ENCODE data around the gene MBD1. TPM values are rescaled to one million over a fixed set of nuclear protein-coding genes. Genes with fewer than 3 reads are reported as not detected.
A peak's percentile ranks its signal among the peaks of the same experiment; 100 is the strongest.

The MBD1 gene
- total and polyA plus RNA-seq, 2 of the 13 experiments (the other 11 are each of a cell fraction or from before 2014, with no cell fraction given): 25.5 to 28.6 TPM

DNA sequence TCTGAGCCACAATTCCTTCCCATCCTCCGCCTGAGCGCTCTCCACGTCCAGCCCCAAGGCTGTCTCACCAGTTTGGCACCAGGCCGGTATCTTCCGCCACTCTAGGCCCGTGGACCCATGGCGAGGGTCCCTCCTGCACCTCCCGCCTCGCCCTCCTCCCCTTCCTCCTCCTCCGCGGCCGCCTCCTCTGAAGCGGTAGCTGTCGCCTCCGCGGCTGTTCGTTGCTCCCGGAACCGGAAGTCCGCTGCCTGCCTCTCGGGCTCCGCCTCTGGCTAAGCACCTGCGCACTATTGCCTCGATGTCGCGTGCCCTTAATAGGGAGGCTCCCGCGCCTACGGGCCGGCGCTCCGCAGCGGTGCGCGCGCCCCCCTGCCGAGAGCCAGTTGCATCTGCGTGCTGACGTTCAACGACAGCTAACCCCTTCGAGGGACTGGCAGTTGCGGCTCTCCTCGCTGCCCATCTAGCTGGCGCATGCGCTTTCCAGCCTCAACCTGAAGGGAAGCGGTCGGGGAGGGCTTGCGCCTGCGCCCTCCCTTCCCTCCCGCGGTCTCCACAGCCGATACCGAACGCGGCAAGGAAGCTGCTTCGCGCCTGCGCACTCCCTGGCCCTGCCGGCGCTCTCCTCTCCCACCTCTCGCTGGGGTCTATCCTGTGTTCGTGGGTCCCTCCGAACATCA is at the start of gene MBD1 (continued):
- TF ChIP-seq, protein P1, sequence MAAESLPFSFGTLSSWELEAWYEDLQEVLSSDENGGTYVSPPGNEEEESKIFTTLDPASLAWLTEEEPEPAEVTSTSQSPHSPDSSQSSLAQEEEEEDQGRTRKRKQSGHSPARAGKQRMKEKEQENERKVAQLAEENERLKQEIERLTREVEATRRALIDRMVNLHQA (CRISPR knock-in tag; IDR thresholded peaks at IDR 0.05): no peak
- TF ChIP-seq MIER3 (CRISPR knock-in tag; IDR thresholded peaks at IDR 0.05; ENCODE audit: borderline replicate concordance) (peak; percentile 85), ISX (CRISPR knock-in tag; conservative IDR thresholded peaks at IDR 0.05) (no peak), U2AF1 (optimal IDR thresholded peaks at IDR 0.05; ENCODE audit: low read depth, low read length) (no peak), ZNF883 (CRISPR knock-in tag; IDR thresholded peaks at IDR 0.05; ENCODE audit: not compliant biosample characterization) (no peak), ZNF496 (CRISPR knock-in tag; IDR thresholded peaks at IDR 0.05; ENCODE audit: insufficient replicate concordance) (no peak), PHB2 (IDR thresholded peaks at IDR 0.05; ENCODE audit: partially characterized antibody) (no peak), ZNF136 (CRISPR knock-in tag; IDR thresholded peaks at IDR 0.05; ENCODE audit: low read depth) (peak; percentile 61; the same call in 1 of the 2 replicates), RXRA (CRISPR knock-in tag; IDR thresholded peaks at IDR 0.05) (peak; percentile 71; the same call in 1 of the 2 replicates), SMAD3 (CRISPR knock-in tag; IDR thresholded peaks at IDR 0.05) (no peak), EHMT2 (IDR thresholded peaks at IDR 0.05; ENCODE audit: borderline replicate concordance, low read depth, low read length) (no peak), ATF7 (IDR thresholded peaks at IDR 0.05) (no peak), ATF7 (CRISPR knock-in tag; IDR thresholded peaks at IDR 0.05) (no peak), CREM (IDR thresholded peaks at IDR 0.05) (peak; percentile 91), CREM (CRISPR knock-in tag; IDR thresholded peaks at IDR 0.05) (no peak), TOPORS (CRISPR knock-in tag; IDR thresholded peaks at IDR 0.05) (no peak), ZNF446 (CRISPR knock-in tag; IDR thresholded peaks at IDR 0.05) (no peak), YEATS2 (CRISPR knock-in tag; IDR thresholded peaks at IDR 0.05; ENCODE audit: borderline replicate concordance) (peak; percentile 86), STAG1 (CRISPR knock-in tag; IDR thresholded peaks at IDR 0.05) (0 out of 2 replicates have a peak, but pooled peaks have one; percentile 10)
- TF ChIP-seq, protein P2, sequence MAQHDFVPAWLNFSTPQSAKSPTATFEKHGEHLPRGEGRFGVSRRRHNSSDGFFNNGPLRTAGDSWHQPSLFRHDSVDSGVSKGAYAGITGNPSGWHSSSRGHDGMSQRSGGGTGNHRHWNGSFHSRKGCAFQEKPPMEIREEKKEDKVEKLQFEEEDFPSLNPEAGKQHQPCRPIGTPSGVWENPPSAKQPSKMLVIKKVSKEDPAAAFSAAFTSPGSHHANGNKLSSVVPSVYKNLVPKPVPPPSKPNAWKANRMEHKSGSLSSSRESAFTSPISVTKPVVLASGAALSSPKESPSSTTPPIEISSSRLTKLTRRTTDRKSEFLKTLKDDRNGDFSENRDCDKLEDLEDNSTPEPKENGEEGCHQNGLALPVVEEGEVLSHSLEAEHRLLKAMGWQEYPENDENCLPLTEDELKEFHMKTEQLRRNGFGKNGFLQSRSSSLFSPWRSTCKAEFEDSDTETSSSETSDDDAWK (CRISPR knock-in tag; IDR thresholded peaks at IDR 0.05): no peak
- TF ChIP-seq, protein P3, sequence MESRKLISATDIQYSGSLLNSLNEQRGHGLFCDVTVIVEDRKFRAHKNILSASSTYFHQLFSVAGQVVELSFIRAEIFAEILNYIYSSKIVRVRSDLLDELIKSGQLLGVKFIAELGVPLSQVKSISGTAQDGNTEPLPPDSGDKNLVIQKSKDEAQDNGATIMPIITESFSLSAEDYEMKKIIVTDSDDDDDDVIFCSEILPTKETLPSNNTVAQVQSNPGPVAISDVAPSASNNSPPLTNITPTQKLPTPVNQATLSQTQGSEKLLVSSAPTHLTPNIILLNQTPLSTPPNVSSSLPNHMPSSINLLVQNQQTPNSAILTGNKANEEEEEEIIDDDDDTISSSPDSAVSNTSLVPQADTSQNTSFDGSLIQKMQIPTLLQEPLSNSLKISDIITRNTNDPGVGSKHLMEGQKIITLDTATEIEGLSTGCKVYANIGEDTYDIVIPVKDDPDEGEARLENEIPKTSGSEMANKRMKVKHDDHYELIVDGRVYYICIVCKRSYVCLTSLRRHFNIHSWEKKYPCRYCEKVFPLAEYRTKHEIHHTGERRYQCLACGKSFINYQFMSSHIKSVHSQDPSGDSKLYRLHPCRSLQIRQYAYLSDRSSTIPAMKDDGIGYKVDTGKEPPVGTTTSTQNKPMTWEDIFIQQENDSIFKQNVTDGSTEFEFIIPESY (CRISPR knock-in tag; IDR thresholded peaks at IDR 0.05): peak; percentile 64
- TF ChIP-seq, protein P4, sequence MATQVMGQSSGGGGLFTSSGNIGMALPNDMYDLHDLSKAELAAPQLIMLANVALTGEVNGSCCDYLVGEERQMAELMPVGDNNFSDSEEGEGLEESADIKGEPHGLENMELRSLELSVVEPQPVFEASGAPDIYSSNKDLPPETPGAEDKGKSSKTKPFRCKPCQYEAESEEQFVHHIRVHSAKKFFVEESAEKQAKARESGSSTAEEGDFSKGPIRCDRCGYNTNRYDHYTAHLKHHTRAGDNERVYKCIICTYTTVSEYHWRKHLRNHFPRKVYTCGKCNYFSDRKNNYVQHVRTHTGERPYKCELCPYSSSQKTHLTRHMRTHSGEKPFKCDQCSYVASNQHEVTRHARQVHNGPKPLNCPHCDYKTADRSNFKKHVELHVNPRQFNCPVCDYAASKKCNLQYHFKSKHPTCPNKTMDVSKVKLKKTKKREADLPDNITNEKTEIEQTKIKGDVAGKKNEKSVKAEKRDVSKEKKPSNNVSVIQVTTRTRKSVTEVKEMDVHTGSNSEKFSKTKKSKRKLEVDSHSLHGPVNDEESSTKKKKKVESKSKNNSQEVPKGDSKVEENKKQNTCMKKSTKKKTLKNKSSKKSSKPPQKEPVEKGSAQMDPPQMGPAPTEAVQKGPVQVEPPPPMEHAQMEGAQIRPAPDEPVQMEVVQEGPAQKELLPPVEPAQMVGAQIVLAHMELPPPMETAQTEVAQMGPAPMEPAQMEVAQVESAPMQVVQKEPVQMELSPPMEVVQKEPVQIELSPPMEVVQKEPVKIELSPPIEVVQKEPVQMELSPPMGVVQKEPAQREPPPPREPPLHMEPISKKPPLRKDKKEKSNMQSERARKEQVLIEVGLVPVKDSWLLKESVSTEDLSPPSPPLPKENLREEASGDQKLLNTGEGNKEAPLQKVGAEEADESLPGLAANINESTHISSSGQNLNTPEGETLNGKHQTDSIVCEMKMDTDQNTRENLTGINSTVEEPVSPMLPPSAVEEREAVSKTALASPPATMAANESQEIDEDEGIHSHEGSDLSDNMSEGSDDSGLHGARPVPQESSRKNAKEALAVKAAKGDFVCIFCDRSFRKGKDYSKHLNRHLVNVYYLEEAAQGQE (IDR thresholded peaks at IDR 0.05; ENCODE audit: borderline replicate concordance in 1 of 2, low read depth in 1 of 2, low read length in 2 of 2): no peak

All from HepG2 (cell line).